WTC11 (cell line): Measurements from ENCODE around the gene FAM117B. TPM values are rescaled to one million over a fixed set of nuclear protein-coding genes. Genes with fewer than 3 reads are reported as not detected.

Source experiments
- ATAC-seq: fragments of 200-7000 bp; cut with Tn5 transposase; 2 replicates; pipeline ENCODE4 v1.10.0; 2021; ENCODE audit warnings: mild to moderate bottlenecking, moderate library complexity
- CTCF ChIA-PET: fragments of 300-600 bp; sonication (Branson Sonifier 250); formaldehyde crosslinking; loops from one replicate; lab custom pipeline; 2021; ENCODE audit warnings: antibody characterized with exemption; lab: Charles Lee
- POLR2A ChIA-PET: fragments of 350-600 bp; sonication (Branson Sonifier 250); formaldehyde crosslinking; loops from one replicate; lab custom pipeline; 2021; ENCODE audit warnings: antibody characterized with exemption; lab: Charles Lee
- DNase-seq: peaks from one replicate; pipeline ENCODE4 v3.0.0; 2021; ENCODE audit warnings: low spot score
- H3K27ac Mint-ChIP-seq: 2 replicates; pipeline ENCODE4 v1.8.0; 2021; ENCODE audit warnings: mixed read lengths
- H3K27me3 Mint-ChIP-seq: 2 replicates; pipeline ENCODE4 v1.8.0; 2021; ENCODE audit warnings: low read depth, mild to moderate bottlenecking, moderate library complexity, mixed read lengths
- H3K36me3 Mint-ChIP-seq: 2 replicates; pipeline ENCODE4 v1.8.0; 2021; ENCODE audit warnings: mixed read lengths
- H3K4me1 Mint-ChIP-seq: 2 replicates; pipeline ENCODE4 v1.8.0; 2022; ENCODE audit warnings: mixed read lengths
- H3K4me3 Mint-ChIP-seq: 2 replicates; pipeline ENCODE4 v1.8.0; 2021; ENCODE audit warnings: mild to moderate bottlenecking, moderate library complexity, mixed read lengths
- H3K9me3 Mint-ChIP-seq: 2 replicates; pipeline ENCODE4 v1.8.0; 2021; ENCODE audit warnings: mixed read lengths
- CREM ChIP-seq: sonication (generic); formaldehyde crosslinking; IDR thresholded peaks from 2 replicates; pipeline ENCODE4 v1.8.1; 2022; ENCODE audit warnings: mild to moderate bottlenecking, missing genetic modification reagents, moderate library complexity
- E2F5 ChIP-seq: sonication (generic); formaldehyde crosslinking; IDR thresholded peaks from 2 replicates; pipeline ENCODE4 v1.8.1; 2022; ENCODE audit warnings: mild to moderate bottlenecking, moderate library complexity, missing genetic modification reagents
- ETV6 ChIP-seq: sonication (generic); formaldehyde crosslinking; IDR thresholded peaks from 2 replicates; pipeline ENCODE4 v1.8.1; 2022; ENCODE audit warnings: mild to moderate bottlenecking, missing genetic modification reagents
- GABPB1 ChIP-seq: sonication (generic); formaldehyde crosslinking; IDR thresholded peaks from 2 replicates; pipeline ENCODE4 v1.8.1; 2023; ENCODE audit warnings: mild to moderate bottlenecking, missing genetic modification reagents
- KAT7 ChIP-seq: sonication (generic); formaldehyde crosslinking; IDR thresholded peaks from 2 replicates; pipeline ENCODE4 v1.8.1; 2023; ENCODE audit warnings: missing genetic modification reagents, mild to moderate bottlenecking, borderline replicate concordance
- NFYB ChIP-seq: sonication (generic); formaldehyde crosslinking; conservative IDR thresholded peaks from 2 replicates; pipeline ENCODE4 v1.8.0; 2022; ENCODE audit warnings: low read depth, missing genetic modification reagents
- NR2C2 ChIP-seq: sonication (generic); formaldehyde crosslinking; IDR thresholded peaks from 2 replicates; pipeline ENCODE4 v1.8.0; 2022; ENCODE audit warnings: mild to moderate bottlenecking, missing genetic modification reagents
- NR3C1 ChIP-seq: sonication (generic); formaldehyde crosslinking; conservative IDR thresholded peaks from 2 replicates; pipeline ENCODE4 v1.8.1; 2023; ENCODE audit warnings: low read depth, mild to moderate bottlenecking, missing genetic modification reagents
- OVOL2 ChIP-seq: fragments of 250-450 bp; sonication (Bioruptor Pico); IDR thresholded peaks from 2 replicates; pipeline ENCODE4 v1.9.0; 2021; ENCODE audit warnings: mild to moderate bottlenecking, borderline replicate concordance
- PRDM15 ChIP-seq: sonication (generic); formaldehyde crosslinking; IDR thresholded peaks from 2 replicates; pipeline ENCODE4 v1.8.0; 2022; ENCODE audit warnings: missing genetic modification reagents
- TCF7 ChIP-seq: sonication (generic); formaldehyde crosslinking; IDR thresholded peaks from 2 replicates; pipeline ENCODE4 v1.8.0; 2022; ENCODE audit warnings: mild to moderate bottlenecking, low read depth, missing genetic modification reagents, moderate library complexity
- TEAD1 ChIP-seq: sonication (generic); formaldehyde crosslinking; IDR thresholded peaks from 2 replicates; pipeline ENCODE4 v1.8.0; 2022; ENCODE audit warnings: mild to moderate bottlenecking, missing genetic modification reagents
- TEAD4 ChIP-seq: sonication (generic); formaldehyde crosslinking; IDR thresholded peaks from 2 replicates; pipeline ENCODE4 v1.8.0; 2022; ENCODE audit warnings: mild to moderate bottlenecking, missing genetic modification reagents
- TP53 ChIP-seq: sonication (generic); formaldehyde crosslinking; IDR thresholded peaks from 2 replicates; pipeline ENCODE4 v1.8.1; 2023; ENCODE audit warnings: mild to moderate bottlenecking, missing genetic modification reagents
- ZBTB43 ChIP-seq: sonication (generic); formaldehyde crosslinking; IDR thresholded peaks from 2 replicates; pipeline ENCODE4 v1.8.1; 2023; ENCODE audit warnings: mild to moderate bottlenecking, missing genetic modification reagents
- ZNF138 ChIP-seq: sonication (generic); formaldehyde crosslinking; conservative IDR thresholded peaks from 2 replicates; pipeline ENCODE4 v1.8.1; 2022; ENCODE audit warnings: mild to moderate bottlenecking, moderate library complexity, missing genetic modification reagents
- ZNF232 ChIP-seq: sonication (generic); formaldehyde crosslinking; IDR thresholded peaks from 2 replicates; pipeline ENCODE4 v1.8.0; 2022; ENCODE audit warnings: mild to moderate bottlenecking, missing genetic modification reagents
- ZNF263 ChIP-seq: sonication (generic); formaldehyde crosslinking; IDR thresholded peaks from 2 replicates; pipeline ENCODE4 v1.8.1; 2022; ENCODE audit warnings: low read depth, mild to moderate bottlenecking, moderate library complexity, missing genetic modification reagents
- total RNA-seq: library from RNA; stranded (reverse); gene quantifications from 3 replicates; pipeline ENCODE4 v1.2.3, GENCODE V29; 2021

The FAM117B gene
- total RNA-seq, 1 experiment from 2014 or later, result 18.1 TPM

GRCh38 chr2:202633470-202633869, 1.3 kb upstream of the FAM117B start (continued):
- TF ChIP-seq PRDM15 (CRISPR knock-in tag) (no peak), TEAD4 (no peak), TEAD1 (no peak)

GRCh38 chr2:202635428-202636212, 851 bp downstream of the FAM117B start:
- CTCF ChIA-PET, result interaction anchor here (6.2 kb wide), 1 partner anchor 45 kb away, joined by 47 read pairs; no protein-coding TSS in a partner anchor
- Mint-ChIP-seq H3K27me3 (no peaks in the 10 kb centered on the region), H3K9me3 (no peaks in the 10 kb centered on the region), H3K36me3 (peaks cover 2% of the 10 kb centered on the region; the same call in 1 of the 2 replicates), H3K4me3 (peak overlapping the region; percentile 93), H3K4me1 (peaks cover 30% of the 10 kb centered on the region), H3K27ac (peak overlapping the region; percentile 84)
- POLR2A ChIA-PET, result interaction anchor here (1.0 to 2.9 kb wide), 5 partner anchors 9 to 236 kb away, joined by 3 to 10 read pairs (median 5); partner anchors contain the start of gene ICA1L
- DNase-seq (peak; percentile 80), ATAC-seq (peak; percentile 70)
- TF ChIP-seq GABPB1 (0 out of 2 replicates have a peak, but pooled peaks have one; percentile 5), ZNF263 (CRISPR knock-in tag) (no peak), NFYB (CRISPR knock-in tag) (peak; percentile 12; the same call in 1 of the 2 replicates), ETV6 (peak; percentile 52; the same call in 1 of the 2 replicates), KAT7 (no peak), TP53 (CRISPR knock-in tag) (no peak), PRDM15 (CRISPR knock-in tag) (0 out of 2 replicates have a peak, but pooled peaks have one; percentile 38), TCF7 (0 out of 2 replicates have a peak, but pooled peaks have one; percentile 21)

GRCh38 chr2:202636213-202636513, 1.4 kb downstream of the FAM117B start:
- H3K4me1 Mint-ChIP-seq, result peaks cover 33% of the 10 kb centered on the region
- H3K4me3 Mint-ChIP-seq, result peak overlapping the region; percentile 81
- DNase-seq (no peak), ATAC-seq (no peak)
- POLR2A ChIA-PET, result interaction anchor here (1.0 to 2.9 kb wide), 4 partner anchors 8 to 235 kb away, joined by 3 to 10 read pairs (median 7); partner anchors contain the start of gene ICA1L
- H3K36me3 Mint-ChIP-seq, result peaks cover 2% of the 10 kb centered on the region; the same call in 1 of the 2 replicates
- CTCF ChIA-PET, result interaction anchor here (6.2 kb wide), 1 partner anchor 46 kb away, joined by 47 read pairs; no protein-coding TSS in a partner anchor
- peak overlapping the region; percentile 84 for H3K27ac Mint-ChIP-seq
- no peaks in the 10 kb centered on the region for H3K27me3 Mint-ChIP-seq
- no peaks in the 10 kb centered on the region for H3K9me3 Mint-ChIP-seq
- TF ChIP-seq ZNF138 (CRISPR knock-in tag), result no peak
- no peak for TF ChIP-seq CREM (CRISPR knock-in tag)
- TF ChIP-seq ZNF232, result no peak
- no peak for TF ChIP-seq PRDM15 (CRISPR knock-in tag)
- no peak for TF ChIP-seq OVOL2 (CRISPR knock-in tag)
- TF ChIP-seq NR3C1 (CRISPR knock-in tag), result no peak
- no peak for TF ChIP-seq ZBTB43 (CRISPR knock-in tag)
- no peak for TF ChIP-seq NR2C2
- no peak for TF ChIP-seq E2F5 (CRISPR knock-in tag)
